ENCODE measurements around the gene C1QTNF12.

C1QTNF12 gene

GRCh38 chr1:1239614-1240347 is 6.7 kb downstream of the C1QTNF12 start:
- no peak for DNase-seq

- DNase-seq: no peak
Measured at GRCh38 chr1:1239227-1239613, 7.3 kb downstream of the C1QTNF12 start.

GRCh38 chr1:1238702-1239178 is 7.8 kb downstream of the C1QTNF12 start:
- DNase-seq: no peak

- DNase-seq: no peak
Measured at GRCh38 chr1:1237874-1238701, 8.4 kb downstream of the C1QTNF12 start.

GRCh38 chr1:1236945-1237873 is 9.3 kb downstream of the C1QTNF12 start:
- DNase-seq: no peak

- no peak for DNase-seq
Measured at GRCh38 chr1:1236176-1236763, 10.3 kb downstream of the C1QTNF12 start.

GRCh38 chr1:1235016-1235744 is 11.3 kb downstream of the C1QTNF12 start:
- DNase-seq: no peak

- DNase-seq: no peak
Measured at GRCh38 chr1:1234180-1234808, 12.2 kb downstream of the C1QTNF12 start.

- no peak for DNase-seq
Measured at GRCh38 chr1:1233567-1233892, 13.0 kb downstream of the C1QTNF12 start.

GRCh38 chr1:1232796-1233566 is 13.5 kb downstream of the C1QTNF12 start:
- DNase-seq: no peak

- peak in 1 of 2 donors; percentile 67 for DNase-seq
Measured at GRCh38 chr1:1232208-1232795, 14.2 kb downstream of the C1QTNF12 start, which contains the start of gene B3GALT6. TSS of gene B3GALT6 (plus strand) at chr1:1232237. CDS start at chr1:1232279, 42 bp downstream.

GRCh38 chr1:1231400-1232207 is 14.9 kb downstream of the C1QTNF12 start, which contains the start of gene SDF4:
TSS of gene SDF4 (minus strand) at chr1:1232001. CDS start at chr1:1228772, 3,229 bp downstream.
- peak; percentile 89 to 95 for DNase-seq

- DNase-seq: no peak
Measured at GRCh38 chr1:1230656-1231399, 15.7 kb downstream of the C1QTNF12 start.

GRCh38 chr1:1229770-1230169 is 16.8 kb downstream of the C1QTNF12 start:
- no peak for DNase-seq

GRCh38 chr1:1228596-1229321 is 17.8 kb downstream of the C1QTNF12 start:
- DNase-seq: no peak

GRCh38 chr1:1228187-1228586 is 18.3 kb downstream of the C1QTNF12 start:
- no peak for DNase-seq

- DNase-seq: no peak
Measured at GRCh38 chr1:1227386-1227785, 19.1 kb downstream of the C1QTNF12 start.

Data from hippocampal formation (tissue), 2 donors.